ENCODE measurements around the gene DAPK3.
"Not testable (repeated sequence)": the region's sequence is repeated elsewhere in the genome, so short reads cannot be mapped to it uniquely, and the experiment has no call there.

DAPK3 gene

DNA sequence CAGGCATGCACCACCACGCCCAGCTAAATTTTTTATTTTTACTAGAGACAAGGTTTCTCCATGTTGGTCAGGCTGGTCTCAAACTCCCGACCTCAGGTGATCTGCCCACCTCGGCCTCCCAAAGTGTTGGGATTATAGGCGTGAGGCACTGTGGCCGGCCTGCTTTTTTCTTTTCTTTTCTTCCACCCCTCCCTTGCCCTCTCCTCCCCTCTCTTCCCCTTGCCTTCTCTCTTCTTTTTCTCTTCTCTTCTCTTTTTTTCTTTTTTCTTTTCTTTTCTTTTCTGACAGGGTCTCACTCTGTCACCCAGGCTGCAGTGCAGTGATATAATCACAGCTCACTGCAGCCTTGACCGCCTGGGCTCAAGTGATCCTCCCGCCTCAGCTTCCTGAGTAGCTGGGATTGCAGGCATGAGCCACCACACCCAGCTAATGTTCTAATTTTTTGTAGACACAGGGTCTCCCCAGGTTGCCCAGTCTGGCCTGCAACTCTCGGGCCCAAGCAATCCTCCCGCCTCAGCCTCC is 18.1 kb downstream of the DAPK3 start:
- DNase-seq: not testable (repeated sequence)

GRCh38 chr19:3950871-3951861 is 19.7 kb downstream of the DAPK3 start:
- DNase-seq: no peak

GRCh38 chr19:3949997-3950859 is 20.7 kb downstream of the DAPK3 start:
- DNase-seq: no peak

DNA sequence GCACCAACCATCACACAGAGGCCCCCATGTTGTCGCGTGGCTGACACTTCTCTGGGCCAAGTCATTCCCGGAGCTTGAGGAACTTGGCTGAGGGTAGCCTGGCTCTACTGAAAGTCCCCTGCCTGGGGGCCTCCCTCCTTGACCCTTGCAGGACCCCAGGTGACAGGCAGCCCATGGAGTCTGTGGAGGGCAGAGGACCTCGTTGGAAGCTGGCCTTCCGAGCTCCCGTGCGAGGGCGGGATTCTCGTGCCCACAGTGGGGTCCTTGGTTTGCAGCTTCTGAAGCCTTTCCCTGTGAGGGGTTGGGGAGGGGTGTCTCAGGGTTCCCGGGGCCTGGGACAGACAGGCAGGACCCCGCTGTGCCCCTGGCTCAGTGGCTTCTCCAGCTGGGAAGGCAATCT is 21.6 kb downstream of the DAPK3 start:
- no peak for DNase-seq

DNA sequence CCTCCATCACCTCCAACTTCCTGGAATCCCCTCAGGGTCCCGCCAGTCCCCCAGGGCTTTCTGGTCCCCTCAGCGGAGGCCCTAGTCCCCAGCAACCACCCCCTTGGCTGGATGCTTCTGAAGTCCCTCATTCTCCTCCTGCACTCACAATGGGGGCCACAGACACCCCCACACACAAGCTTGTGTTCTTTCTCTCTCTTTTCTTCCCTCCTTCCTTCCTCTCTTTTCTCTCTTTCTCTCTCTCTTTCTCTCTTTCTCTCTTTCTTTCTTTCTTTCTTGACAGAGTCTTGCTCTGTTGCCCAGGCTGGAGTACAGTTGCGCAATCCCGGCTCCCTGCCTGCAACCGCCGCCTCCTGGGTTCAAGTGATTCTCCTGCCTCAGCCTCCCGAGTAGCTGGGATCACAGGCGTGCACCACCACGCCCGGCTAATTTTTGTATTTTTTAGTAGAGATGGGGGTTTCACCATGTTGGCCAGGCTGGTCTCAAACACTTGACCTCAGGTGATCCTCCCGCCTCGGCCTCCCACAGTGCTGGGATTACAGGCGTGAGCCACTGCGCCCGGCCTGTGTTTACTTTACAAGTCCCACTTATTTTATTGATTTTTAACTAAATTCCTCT is 23.5 kb downstream of the DAPK3 start:
- not testable (repeated sequence) for DNase-seq

GRCh38 chr19:3945838-3946237 is 25.1 kb downstream of the DAPK3 start:
- DNase-seq: no peak

DNA sequence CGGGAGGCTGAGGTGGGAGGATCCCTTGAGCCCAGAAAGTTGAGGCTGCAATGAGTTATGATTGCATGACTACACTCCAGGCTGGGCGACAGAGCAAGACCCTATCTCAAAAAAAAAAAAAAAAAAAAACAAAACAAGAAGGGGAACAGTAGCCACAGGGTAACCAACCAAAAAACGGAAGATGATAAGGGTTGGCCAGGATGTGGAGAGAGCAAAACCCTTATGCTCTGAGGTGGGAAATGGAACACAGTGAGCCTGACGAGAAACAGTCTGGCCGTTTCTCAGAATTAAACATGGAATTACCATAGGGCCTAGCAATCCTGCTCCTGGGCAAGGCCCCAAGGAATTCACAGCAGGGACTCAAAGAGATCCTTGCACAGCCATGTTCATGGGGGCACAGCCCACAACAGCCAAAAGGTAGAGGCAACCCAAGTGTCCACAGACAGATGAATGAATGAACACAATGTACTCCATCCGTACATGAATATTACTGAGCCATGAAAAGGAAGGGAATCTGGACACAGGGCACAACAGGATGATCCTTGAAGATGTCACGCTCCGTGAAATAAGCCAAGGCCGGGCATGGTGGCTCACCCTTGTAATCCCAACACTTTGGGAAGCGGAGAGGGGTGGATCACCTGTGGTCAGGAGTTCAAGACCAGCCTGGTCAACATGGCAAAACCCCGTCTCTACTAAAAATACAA is 26.7 kb downstream of the DAPK3 start:
- no peak for DNase-seq

- DNase-seq: no peak
Observed at GRCh38 chr19:3942790-3943409, 28.0 kb downstream of the DAPK3 start.

DNA sequence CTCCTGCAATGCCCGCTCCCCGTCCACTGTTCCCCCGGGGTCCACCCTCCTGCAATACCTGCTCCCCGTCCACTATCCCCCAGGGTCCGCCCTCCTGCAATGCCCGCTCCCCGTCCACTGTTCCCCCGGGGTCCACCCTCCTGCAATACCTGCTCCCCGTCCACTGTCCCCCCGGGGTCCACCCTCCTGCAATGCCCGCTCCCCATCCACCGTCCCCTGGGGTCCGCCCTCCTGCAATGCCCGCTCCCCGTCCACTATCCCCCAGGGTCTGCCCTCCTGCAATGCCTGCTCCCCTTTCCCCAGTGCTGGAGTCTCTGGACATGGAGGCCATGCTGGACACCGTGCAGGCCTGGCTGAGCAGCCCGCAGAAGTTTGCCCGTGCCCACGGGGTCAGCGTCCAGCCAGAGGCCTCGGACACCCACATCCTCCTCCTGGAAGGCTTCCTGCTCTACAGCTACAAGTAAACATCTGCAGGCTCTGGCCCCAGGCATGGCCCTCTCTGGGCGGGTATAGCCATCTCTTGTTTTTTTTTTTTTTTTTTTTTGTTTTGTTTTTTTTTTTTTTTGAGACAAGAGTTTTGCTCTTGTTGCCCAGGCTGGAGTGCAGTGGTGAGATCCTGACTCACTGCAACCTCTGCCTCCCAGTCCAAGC is 32.5 kb downstream of the DAPK3 start:
- not testable (repeated sequence) for DNase-seq

GRCh38 chr19:3936506-3937442 is 34.1 kb downstream of the DAPK3 start:
- DNase-seq: no peak

- DNase-seq: no peak
Observed at GRCh38 chr19:3932931-3933810, 37.7 kb downstream of the DAPK3 start, which contains the start of gene NMRK2. Gene NMRK2, plus strand, starts transcription at chr19:3933069. Its CDS starts 603 bp downstream, at chr19:3933672.

- no peak for DNase-seq
Observed at GRCh38 chr19:3931041-3931440, 39.9 kb downstream of the DAPK3 start.

DNA sequence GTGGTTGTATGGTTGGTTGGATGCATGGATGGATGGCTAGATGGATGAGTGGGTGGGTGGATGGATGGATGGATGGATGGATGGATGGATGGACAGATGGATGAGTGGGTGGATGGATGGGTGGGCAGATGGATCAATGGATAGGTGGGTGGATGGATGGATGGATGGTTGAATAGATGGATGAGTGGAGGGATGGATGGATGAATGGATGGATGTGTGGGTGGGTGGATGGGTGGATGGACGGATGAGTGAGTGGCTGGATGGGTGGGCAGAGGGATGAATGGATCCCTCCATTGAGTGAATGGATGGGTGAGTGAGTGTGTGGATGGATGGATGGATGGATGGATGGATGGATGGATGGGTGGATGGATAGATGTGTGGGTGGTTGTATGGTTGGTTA is 47.0 kb downstream of the DAPK3 start:
- DNase-seq: no peak

- no peak for DNase-seq
Observed at GRCh38 chr19:3923096-3923758, 47.7 kb downstream of the DAPK3 start.

GRCh38 chr19:3919793-3920192 is 51.1 kb downstream of the DAPK3 start:
- no peak for DNase-seq

- no peak for DNase-seq
Observed at GRCh38 chr19:3916033-3916432, 54.9 kb downstream of the DAPK3 start.

GRCh38 chr19:3914199-3914598 is 56.7 kb downstream of the DAPK3 start:
- DNase-seq: no peak

- DNase-seq: no peak
Observed at GRCh38 chr19:3910105-3910504, 60.8 kb downstream of the DAPK3 start.
